ENCODE results near the gene ACTA1.

- no peak for TF ChIP-seq CTCF (IDR thresholded peaks at IDR 0.05)
- no peak for TF ChIP-seq REST (IDR thresholded peaks at IDR 0.05; ENCODE audit: insufficient read depth in 1 of 2, low read depth in 2 of 2, low read length in 1 of 2)
- no peak for TF ChIP-seq POLR2AphosphoS5 (IDR thresholded peaks at IDR 0.05; ENCODE audit: low read depth, low read length)
- TF ChIP-seq SIN3A (IDR thresholded peaks at IDR 0.05; ENCODE audit: borderline replicate concordance, insufficient read depth, low read depth, low read length): no peak
Observed at GRCh38 chr1:229457436-229457835, 23.5 kb upstream of the ACTA1 start.
